ENCODE results near the gene TRIM2. TPM values are rescaled to one million over a fixed set of nuclear protein-coding genes. Genes with fewer than 3 reads are reported as not detected.
A peak's percentile ranks its signal among the peaks of the same experiment; 100 is the strongest.

The TRIM2 gene
- total RNA-seq, 1 donor from 2014 or later = 51.8 TPM

- Mint-ChIP-seq H3K9me3 (ENCODE audit: unreplicated experiment) (no peaks in the 10 kb centered on the region), H3K27ac (ENCODE audit: unreplicated experiment) (no peak overlapping the region), H3K4me1 (ENCODE audit: low read depth, unreplicated experiment) (peaks cover 8% of the 10 kb centered on the region), H3K27me3 (ENCODE audit: low read depth, unreplicated experiment) (no peaks in the 10 kb centered on the region), H3K4me3 (ENCODE audit: unreplicated experiment) (no peak overlapping the region), H3K36me3 (ENCODE audit: low read depth, unreplicated experiment) (peaks cover 10% of the 10 kb centered on the region)
- H3K79me2 ChIP-seq (ENCODE audit: insufficient read depth, low read length) = peaks cover 14% of the 10 kb centered on the region
- no peak for TF ChIP-seq EZH2 (IDR thresholded peaks at IDR 0.05; ENCODE audit: insufficient read depth, low read length)
- TF ChIP-seq CTCF (IDR thresholded peaks at IDR 0.05; ENCODE audit: insufficient read depth, low read depth, low read length) = no peak
- H3K27ac ChIP-seq (ENCODE audit: low read depth, low read length) = no peak overlapping the region
- H4K20me1 ChIP-seq (ENCODE audit: insufficient read depth, low read length) = peaks cover 14% of the 10 kb centered on the region
- FAIRE-seq = no peak
- H3K4me2 ChIP-seq (ENCODE audit: low read length) = no peak overlapping the region
- H3K9ac ChIP-seq (ENCODE audit: low read length) = no peak overlapping the region
- H3K9me3 ChIP-seq (ENCODE audit: insufficient read depth, low read depth, low read length) = no peaks in the 10 kb centered on the region
- no peak overlapping the region for H2AFZ ChIP-seq (ENCODE audit: low read depth, low read length)
- H3K27me3 ChIP-seq (ENCODE audit: insufficient read depth, low read length) = no peaks in the 10 kb centered on the region
- DNase-seq (ENCODE audit: low read depth) = peak; percentile 34
- H3K4me1 ChIP-seq (ENCODE audit: insufficient read depth, low read length) = no peaks in the 10 kb centered on the region
- no peaks in the 10 kb centered on the region for H3K36me3 ChIP-seq (ENCODE audit: insufficient read depth, low read length)
- no peak overlapping the region for H3K4me3 ChIP-seq (ENCODE audit: insufficient read depth, low read depth, low read length)
Measured at GRCh38 chr4:153266988-153267387, 62.7 kb downstream of the TRIM2 start.

- no peak for DNase-seq (ENCODE audit: low read depth)
- Mint-ChIP-seq H3K4me1 (ENCODE audit: low read depth, unreplicated experiment) (peaks cover 8% of the 10 kb centered on the region), H3K4me3 (ENCODE audit: unreplicated experiment) (no peak overlapping the region), H3K27ac (ENCODE audit: unreplicated experiment) (no peak overlapping the region), H3K27me3 (ENCODE audit: low read depth, unreplicated experiment) (no peaks in the 10 kb centered on the region), H3K9me3 (ENCODE audit: unreplicated experiment) (no peaks in the 10 kb centered on the region), H3K36me3 (ENCODE audit: low read depth, unreplicated experiment) (peaks cover 7% of the 10 kb centered on the region)
- H3K36me3 ChIP-seq (ENCODE audit: insufficient read depth, low read length) = no peaks in the 10 kb centered on the region
- FAIRE-seq = no peak
- H3K4me2 ChIP-seq (ENCODE audit: low read length) = no peak overlapping the region
- no peak overlapping the region for H3K4me3 ChIP-seq (ENCODE audit: insufficient read depth, low read depth, low read length)
- no peak overlapping the region for H2AFZ ChIP-seq (ENCODE audit: low read depth, low read length)
- no peak for TF ChIP-seq CTCF (IDR thresholded peaks at IDR 0.05; ENCODE audit: insufficient read depth, low read depth, low read length)
- no peak for TF ChIP-seq EZH2 (IDR thresholded peaks at IDR 0.05; ENCODE audit: insufficient read depth, low read length)
- no peaks in the 10 kb centered on the region for H3K9me3 ChIP-seq (ENCODE audit: insufficient read depth, low read depth, low read length)
- peaks cover 14% of the 10 kb centered on the region for H4K20me1 ChIP-seq (ENCODE audit: insufficient read depth, low read length)
- H3K27me3 ChIP-seq (ENCODE audit: insufficient read depth, low read length) = no peaks in the 10 kb centered on the region
- H3K79me2 ChIP-seq (ENCODE audit: insufficient read depth, low read length) = peaks cover 14% of the 10 kb centered on the region
- no peak overlapping the region for H3K9ac ChIP-seq (ENCODE audit: low read length)
- no peaks in the 10 kb centered on the region for H3K4me1 ChIP-seq (ENCODE audit: insufficient read depth, low read length)
- H3K27ac ChIP-seq (ENCODE audit: low read depth, low read length) = no peak overlapping the region
Measured at GRCh38 chr4:153267890-153268289, 63.6 kb downstream of the TRIM2 start.

- Histone ChIP-seq H3K36me3 (ENCODE audit: insufficient read depth, low read length) (no peaks in the 10 kb centered on the region), H3K27me3 (ENCODE audit: insufficient read depth, low read length) (no peaks in the 10 kb centered on the region), H3K4me1 (ENCODE audit: insufficient read depth, low read length) (no peaks in the 10 kb centered on the region), H3K79me2 (ENCODE audit: insufficient read depth, low read length) (peaks cover 11% of the 10 kb centered on the region), H3K4me3 (ENCODE audit: insufficient read depth, low read depth, low read length) (no peak overlapping the region), H3K9ac (ENCODE audit: low read length) (no peak overlapping the region), H3K4me2 (ENCODE audit: low read length) (peak overlapping the region; percentile 6), H3K27ac (ENCODE audit: low read depth, low read length) (no peak overlapping the region), H2AFZ (ENCODE audit: low read depth, low read length) (no peak overlapping the region), H3K9me3 (ENCODE audit: insufficient read depth, low read depth, low read length) (no peaks in the 10 kb centered on the region), H4K20me1 (ENCODE audit: insufficient read depth, low read length) (peaks cover 14% of the 10 kb centered on the region)
- TF ChIP-seq CTCF (IDR thresholded peaks at IDR 0.05; ENCODE audit: insufficient read depth, low read depth, low read length) = no peak
- no peak for TF ChIP-seq EZH2 (IDR thresholded peaks at IDR 0.05; ENCODE audit: insufficient read depth, low read length)
- Mint-ChIP-seq H3K27ac (ENCODE audit: unreplicated experiment) (no peak overlapping the region), H3K9me3 (ENCODE audit: unreplicated experiment) (no peaks in the 10 kb centered on the region), H3K4me1 (ENCODE audit: low read depth, unreplicated experiment) (peaks cover 8% of the 10 kb centered on the region), H3K36me3 (ENCODE audit: low read depth, unreplicated experiment) (peaks cover 7% of the 10 kb centered on the region), H3K27me3 (ENCODE audit: low read depth, unreplicated experiment) (no peaks in the 10 kb centered on the region), H3K4me3 (ENCODE audit: unreplicated experiment) (no peak overlapping the region)
- FAIRE-seq (no peak), DNase-seq (ENCODE audit: low read depth) (no peak)
Measured at GRCh38 chr4:153268295-153268694, 64.1 kb downstream of the TRIM2 start.

Data from astrocyte (in vitro differentiated cells and primary cell).